Body of pancreas (tissue), 4 donors: ENCODE data around the gene ABCC4.

Experiments used
- CTCF ChIP-seq, 7 experiments: fragments of 450-650 bp in 4 of 7; fragments of 200-600 bp in 3 of 7; sonication (generic) in 3 of 7; IDR thresholded peaks; one replicate each; pipeline ENCODE4 v1.5.1; 2016 to 2019; ENCODE audit warnings: antibody characterized with exemption in 7 of 7
- POLR2A ChIP-seq, 3 donors: fragments of 450-650 bp; IDR thresholded peaks; one replicate each; pipeline ENCODE4 v1.6.1; 2016; ENCODE audit warnings: antibody characterized with exemption in 3 of 3, mild to moderate bottlenecking in 2 of 3

GRCh38 chr13:95030821-95031343, 270.4 kb downstream of the ABCC4 start:
- no peak for TF ChIP-seq POLR2A (IDR thresholded peaks at IDR 0.05)
- TF ChIP-seq CTCF (IDR thresholded peaks at IDR 0.05), result no peak
